ENCODE data around the gene ATAT1. TPM values are rescaled to one million over a fixed set of nuclear protein-coding genes. Genes with fewer than 3 reads are reported as not detected.

ATAT1 gene
- total and polyA plus RNA-seq, 2 of the 13 experiments (the other 11 are each of a cell fraction or from before 2014, with no cell fraction given), result 9.2 to 23.6 TPM

GRCh38 chr6:30656513-30656912 is 29.8 kb downstream of the ATAT1 start (continued):
- TF ChIP-seq ZNF512 (CRISPR knock-in tag; IDR thresholded peaks at IDR 0.05) (no peak), TFDP1 (CRISPR knock-in tag; IDR thresholded peaks at IDR 0.05; ENCODE audit: borderline replicate concordance) (no peak), ZGPAT (CRISPR knock-in tag; IDR thresholded peaks at IDR 0.05) (no peak), ZNF513 (CRISPR knock-in tag; conservative IDR thresholded peaks at IDR 0.05) (no peak), AGO1 (IDR thresholded peaks at IDR 0.05; ENCODE audit: low read depth, low read length, poor library complexity, severe bottlenecking) (no peak), TAF1 (CRISPR knock-in tag; IDR thresholded peaks at IDR 0.05) (no peak), PBX2 (CRISPR knock-in tag; IDR thresholded peaks at IDR 0.05) (0 out of 2 replicates have a peak, but pooled peaks have one; percentile 22)
